ENCODE results near the gene SH3BP2. TPM values are rescaled to one million over a fixed set of nuclear protein-coding genes. Genes with fewer than 3 reads are reported as not detected.

Gene SH3BP2
- total RNA-seq, 2 donors from 2014 or later: 29.0 to 33.5 TPM

DNA sequence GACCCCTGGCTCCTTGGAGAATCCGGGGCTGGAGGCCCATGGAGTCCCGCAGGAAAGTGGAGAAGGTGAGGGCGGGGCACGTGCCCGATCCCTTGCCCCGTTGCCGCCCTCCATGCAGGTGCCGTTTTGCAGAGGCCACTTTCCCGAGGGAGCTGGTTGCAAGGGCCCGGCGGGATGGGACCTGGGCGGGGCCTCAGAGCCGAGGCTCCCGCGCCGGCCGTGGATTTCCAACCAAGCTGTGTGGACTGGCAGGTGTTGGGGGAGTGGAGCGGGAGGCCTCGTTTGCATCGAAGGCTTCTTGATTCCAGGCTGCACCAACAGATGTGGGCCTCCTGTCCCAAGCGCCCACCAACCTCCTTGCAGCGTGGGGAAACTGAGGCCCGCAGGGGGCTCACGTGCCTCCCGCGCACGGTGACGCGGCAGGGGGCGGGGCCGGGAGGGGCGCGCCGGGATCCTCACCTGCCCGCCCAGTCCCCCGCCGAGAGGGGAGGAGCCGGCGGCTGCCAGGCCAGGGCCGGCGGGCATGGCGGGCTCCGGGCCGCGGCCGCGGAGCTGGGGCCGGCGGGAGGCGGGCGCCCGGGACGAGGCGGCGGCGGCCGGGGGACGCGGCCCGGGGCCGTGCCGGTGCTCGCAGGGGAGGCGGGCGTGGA lies 24.9 kb downstream of the SH3BP2 start:
- WGBS, 2 donors: 11% methylated on average over 40 of the region's 65 CpGs; no CpG with 5 or more reads in 1 of the 2 donors
- H3K9me3 ChIP-seq: no peaks in the 10 kb centered on the region
- no peak for TF ChIP-seq POLR2A (IDR thresholded peaks at IDR 0.05)
- TF ChIP-seq, protein P1, sequence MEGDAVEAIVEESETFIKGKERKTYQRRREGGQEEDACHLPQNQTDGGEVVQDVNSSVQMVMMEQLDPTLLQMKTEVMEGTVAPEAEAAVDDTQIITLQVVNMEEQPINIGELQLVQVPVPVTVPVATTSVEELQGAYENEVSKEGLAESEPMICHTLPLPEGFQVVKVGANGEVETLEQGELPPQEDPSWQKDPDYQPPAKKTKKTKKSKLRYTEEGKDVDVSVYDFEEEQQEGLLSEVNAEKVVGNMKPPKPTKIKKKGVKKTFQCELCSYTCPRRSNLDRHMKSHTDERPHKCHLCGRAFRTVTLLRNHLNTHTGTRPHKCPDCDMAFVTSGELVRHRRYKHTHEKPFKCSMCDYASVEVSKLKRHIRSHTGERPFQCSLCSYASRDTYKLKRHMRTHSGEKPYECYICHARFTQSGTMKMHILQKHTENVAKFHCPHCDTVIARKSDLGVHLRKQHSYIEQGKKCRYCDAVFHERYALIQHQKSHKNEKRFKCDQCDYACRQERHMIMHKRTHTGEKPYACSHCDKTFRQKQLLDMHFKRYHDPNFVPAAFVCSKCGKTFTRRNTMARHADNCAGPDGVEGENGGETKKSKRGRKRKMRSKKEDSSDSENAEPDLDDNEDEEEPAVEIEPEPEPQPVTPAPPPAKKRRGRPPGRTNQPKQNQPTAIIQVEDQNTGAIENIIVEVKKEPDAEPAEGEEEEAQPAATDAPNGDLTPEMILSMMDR (IDR thresholded peaks at IDR 0.05): no peak
- peak overlapping the region in 3 of 4 donors; percentile 24 to 60 (median 27) for H3K27ac ChIP-seq
- H3K36me3 ChIP-seq (replicated peaks in 1 of 2; ENCODE audit: insufficient read depth in 1 of 2, low read depth in 2 of 2): peaks cover 0 to 4% of the 10 kb centered on the region in 2 donors
- H3K4me1 ChIP-seq: peaks cover 22% of the 10 kb centered on the region
- H3K27me3 ChIP-seq: no peaks in the 10 kb centered on the region
- DNase-seq (peak; percentile 47 to 76 (median 60)), ATAC-seq (peak; percentile 86)
- H3K4me3 ChIP-seq: peak overlapping the region in 1 of 2 donors; percentile 46
- intact Hi-C loops (cut with DNase I): no loop called here

DNA sequence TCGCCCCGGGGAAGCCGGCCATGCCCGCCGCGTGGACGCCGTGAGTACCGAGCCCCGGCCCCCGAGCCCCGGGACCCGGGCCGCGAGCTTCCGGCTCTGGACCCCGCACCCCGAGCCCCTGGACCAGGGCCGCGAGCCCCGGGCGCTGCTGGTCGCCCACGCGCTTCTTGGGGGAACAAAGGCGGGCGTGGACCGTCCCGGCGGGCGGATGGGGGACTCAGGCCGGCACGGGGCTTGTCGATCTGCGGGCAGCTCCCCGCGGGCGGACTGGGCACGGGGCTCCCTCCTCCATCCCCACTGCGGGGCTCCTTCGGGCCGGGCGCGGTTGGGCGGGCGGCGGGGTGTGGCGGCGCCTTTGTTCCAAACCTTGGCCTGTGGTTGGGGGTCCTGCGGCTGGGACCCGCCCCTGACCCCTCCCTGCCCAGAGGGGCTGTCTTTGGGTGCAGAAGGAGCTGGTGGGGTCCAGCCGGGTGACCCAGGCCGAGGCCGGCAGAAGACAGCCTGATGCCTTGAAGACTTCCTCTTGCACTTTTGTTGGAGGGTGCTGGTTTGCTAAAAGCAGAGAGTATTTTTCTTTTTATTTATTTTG lies 25.6 kb downstream of the SH3BP2 start:
- Histone ChIP-seq H3K36me3 (replicated peaks in 1 of 2; ENCODE audit: insufficient read depth in 1 of 2, low read depth in 2 of 2) (peaks cover 0 to 8% of the 10 kb centered on the region in 2 donors), H3K4me3 (peak overlapping the region; percentile 13 to 46), H3K27ac (peak overlapping the region in 2 of 4 donors; percentile 19 to 51), H3K9me3 (no peaks in the 10 kb centered on the region), H3K27me3 (no peaks in the 10 kb centered on the region), H3K4me1 (peaks cover 22% of the 10 kb centered on the region)
- 2 to 15% methylated on average over 4 to 50 of the region's 54 CpGs for WGBS, 2 donors
- TF ChIP-seq, protein P1 (IDR thresholded peaks at IDR 0.05): no peak
- TF ChIP-seq POLR2A (IDR thresholded peaks at IDR 0.05): no peak
- intact Hi-C loops (cut with DNase I): no loop called here
- ATAC-seq: peak; percentile 43
- DNase-seq: no peak

DNA sequence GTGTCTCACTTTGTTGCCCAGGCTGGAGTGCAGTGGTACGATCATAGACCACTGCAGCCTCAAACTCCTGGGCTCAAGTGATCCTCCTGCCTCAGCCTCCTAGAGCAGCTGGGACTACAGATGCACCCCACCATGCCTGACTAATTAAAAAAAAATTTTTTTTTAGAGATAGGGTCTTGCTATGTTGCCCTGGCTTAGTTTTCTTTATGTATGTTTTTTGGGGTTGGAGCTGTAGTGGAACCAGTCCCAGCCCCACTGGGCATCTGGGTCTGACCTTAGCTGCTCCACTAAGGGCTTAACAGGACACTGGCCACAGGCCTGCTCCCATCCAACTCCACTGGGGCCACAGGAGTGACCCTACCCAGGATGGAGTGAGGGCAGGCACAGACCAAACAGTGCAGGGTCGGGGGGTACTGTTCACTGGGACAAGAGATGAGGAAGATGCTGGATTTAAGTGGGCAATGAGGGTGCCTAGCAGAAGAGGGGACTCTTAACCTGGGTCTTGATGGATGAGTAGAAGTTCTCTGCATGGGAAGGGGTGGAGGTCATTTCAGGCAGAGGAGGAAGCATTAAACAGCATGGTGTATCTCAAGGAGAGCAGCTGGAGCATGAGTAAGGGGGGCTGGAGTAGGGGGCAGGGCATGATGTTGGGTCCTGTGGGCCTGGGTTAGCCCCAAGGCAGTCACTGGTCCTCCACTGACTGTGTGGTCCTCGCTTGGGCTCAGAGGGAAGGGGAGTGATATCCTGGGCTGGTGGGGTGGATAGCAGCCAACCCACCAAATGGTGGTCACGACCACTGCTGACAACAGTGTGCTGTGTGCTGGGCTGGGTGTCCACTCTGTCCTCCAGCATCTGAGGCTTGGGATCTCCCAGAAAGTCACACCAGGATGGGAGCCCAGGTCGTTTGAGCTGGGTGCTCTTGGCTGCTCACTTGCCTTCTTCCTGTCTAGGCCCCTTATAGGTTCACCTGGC lies 26.6 kb downstream of the SH3BP2 start:
- Histone ChIP-seq H3K27me3 (no peaks in the 10 kb centered on the region), H3K4me1 (peaks cover 22% of the 10 kb centered on the region), H3K4me3 (no peak overlapping the region), H3K36me3 (replicated peaks in 1 of 2; ENCODE audit: insufficient read depth in 1 of 2, low read depth in 2 of 2) (peaks cover 0 to 13% of the 10 kb centered on the region in 2 donors), H3K27ac (no peak overlapping the region), H3K9me3 (no peaks in the 10 kb centered on the region)
- DNase-seq (no peak), ATAC-seq (no peak)
- 91 to 92% methylated on average over 3 to 5 of the region's 5 CpGs for WGBS, 2 donors
- TF ChIP-seq, protein P1 (IDR thresholded peaks at IDR 0.05): no peak
- no peak for TF ChIP-seq POLR2A (IDR thresholded peaks at IDR 0.05)
- intact Hi-C loops (cut with DNase I): no loop called here

DNA sequence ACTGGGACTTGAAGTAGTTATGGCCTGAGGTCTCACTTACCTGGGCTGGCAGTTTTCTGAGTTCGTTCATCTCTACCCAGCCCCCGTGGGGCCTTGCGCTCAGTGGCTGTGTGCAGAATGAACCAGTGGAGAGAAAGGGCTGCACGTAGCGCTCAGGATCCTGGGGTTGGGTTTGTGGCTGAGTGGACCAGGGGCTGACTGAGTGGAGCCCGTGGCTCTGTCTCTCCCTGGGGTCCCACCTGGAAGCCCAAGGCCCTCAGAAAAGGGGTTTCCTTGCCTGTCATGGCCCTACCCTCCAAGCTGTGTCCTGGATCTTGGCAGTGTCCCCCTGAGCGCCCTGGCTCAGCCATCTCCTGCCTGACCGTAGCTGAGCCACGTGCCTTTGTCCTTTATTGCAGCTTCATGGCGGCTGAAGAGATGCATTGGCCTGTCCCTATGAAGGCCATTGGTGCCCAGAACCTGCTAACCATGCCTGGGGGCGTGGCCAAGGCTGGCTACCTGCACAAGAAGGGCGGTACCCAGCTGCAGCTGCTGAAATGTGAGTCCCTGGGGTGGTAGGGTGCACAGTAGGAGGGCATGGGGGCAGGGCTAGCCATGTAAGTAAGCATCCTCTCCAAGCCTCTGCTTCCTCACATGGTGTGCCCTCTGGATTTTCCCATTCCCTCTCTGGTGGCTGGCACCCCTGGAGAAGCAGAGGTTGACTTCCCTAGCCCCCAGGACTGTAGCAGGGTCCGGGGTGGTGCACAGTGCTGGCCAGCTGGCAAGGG lies 27.5 kb downstream of the SH3BP2 start:
- DNase-seq (no peak), ATAC-seq (no peak)
- intact Hi-C loops (cut with DNase I): no loop called here
- no peak for TF ChIP-seq POLR2A (IDR thresholded peaks at IDR 0.05)
- TF ChIP-seq, protein P1 (IDR thresholded peaks at IDR 0.05): no peak
- Histone ChIP-seq H3K4me3 (no peak overlapping the region), H3K9me3 (no peaks in the 10 kb centered on the region), H3K27me3 (no peaks in the 10 kb centered on the region), H3K27ac (no peak overlapping the region), H3K36me3 (replicated peaks in 1 of 2; ENCODE audit: insufficient read depth in 1 of 2, low read depth in 2 of 2) (peaks cover 0 to 18% of the 10 kb centered on the region in 2 donors), H3K4me1 (peaks cover 22% of the 10 kb centered on the region)
- WGBS, 2 donors: 86 to 95% methylated on average over 6 to 13 of the region's 13 CpGs

Data from body of pancreas (tissue), 4 donors.